H1 (cell line): Measurements from ENCODE around the gene NTN5. TPM values are rescaled to one million over a fixed set of nuclear protein-coding genes. Genes with fewer than 3 reads are reported as not detected.

ENCODE experiments used
- ASH2L ChIP-seq: fragments of 200-600, 300-600 bp; sonication (generic); IDR thresholded peaks from one replicate; pipeline ENCODE4 v1.7.1; 2017; ENCODE audit warnings: low read length
- CEBPB ChIP-seq: IDR thresholded peaks from 2 replicates; pipeline ENCODE4 v1.6.1; 2012; ENCODE audit warnings: low read depth, low read length
- GTF2F1 ChIP-seq: IDR thresholded peaks from 2 replicates; pipeline ENCODE4 v1.6.1; 2012; ENCODE audit warnings: low read depth, low read length, improper control_type of control experiment, borderline replicate concordance
- HDAC6 ChIP-seq: IDR thresholded peaks from one replicate; pipeline ENCODE4 v1.7.1; 2012; ENCODE audit warnings: low read depth, mild to moderate bottlenecking, inconsistent platforms, low read length, moderate library complexity
- JUND ChIP-seq: IDR thresholded peaks from 2 replicates; pipeline ENCODE4 v1.6.1; 2011; ENCODE audit warnings: mild to moderate bottlenecking, improper control_type of control experiment, low read length
- KDM1A ChIP-seq: fragments of 200-600, 300-600 bp; sonication (generic); IDR thresholded peaks from 2 replicates; pipeline ENCODE4 v1.7.1; 2016; ENCODE audit warnings: mild to moderate bottlenecking, low read length, borderline replicate concordance
- KDM4A ChIP-seq: IDR thresholded peaks from one replicate; pipeline ENCODE4 v1.7.1; 2012; ENCODE audit warnings: low read depth, mild to moderate bottlenecking, moderate library complexity, low read length, inconsistent platforms; ENCODE audit not compliant: severe bottlenecking
- KDM5A ChIP-seq: fragments of 200-600 bp; IDR thresholded peaks from 2 replicates; pipeline ENCODE4 v1.7.1; 2012; ENCODE audit warnings: mild to moderate bottlenecking, low read length, inconsistent platforms, mixed read lengths
- POU5F1 ChIP-seq: IDR thresholded peaks from 2 replicates; pipeline ENCODE4 v1.6.1; 2011; ENCODE audit warnings: low read depth, mild to moderate bottlenecking, low read length, moderate library complexity
- RAD21 ChIP-seq, 2 experiments: IDR thresholded peaks in 1 of 2; conservative IDR thresholded peaks in 1 of 2; 2 replicates each; pipeline ENCODE4 v1.6.1; 2011; ENCODE audit warnings: low read depth in 2 of 2, low read length in 2 of 2, improper control_type of control experiment in 1 of 2, inconsistent platforms in 1 of 2, mild to moderate bottlenecking in 1 of 2, moderate library complexity in 1 of 2
- RNF2 ChIP-seq: fragments of 200-900, 300-1000 bp; sonication (generic); IDR thresholded peaks from 2 replicates; pipeline ENCODE4 v1.7.1; 2016; ENCODE audit warnings: borderline replicate concordance, low read depth, mild to moderate bottlenecking, antibody characterized with exemption, low read length; ENCODE audit not compliant: poor library complexity, severe bottlenecking; ENCODE audit errors: missing control alignments
- SAP30 ChIP-seq: fragments of 300-600 bp; sonication (generic); IDR thresholded peaks from 2 replicates; pipeline ENCODE4 v1.7.1; 2012; ENCODE audit warnings: low read length, moderate library complexity, mild to moderate bottlenecking, inconsistent platforms; ENCODE audit not compliant: insufficient read depth, insufficient replicate concordance
- SIN3A ChIP-seq, 2 experiments: IDR thresholded peaks in 1 of 2; conservative IDR thresholded peaks in 1 of 2; 2 replicates each; pipeline ENCODE4 v1.6.1; 2011 to 2012; ENCODE audit warnings: low read length in 2 of 2, improper control_type of control experiment in 1 of 2, low read depth in 1 of 2, mild to moderate bottlenecking in 1 of 2
- SIRT6 ChIP-seq: IDR thresholded peaks from one replicate; pipeline ENCODE4 v1.7.1; 2012; ENCODE audit warnings: low read length, inconsistent platforms
- SP1 ChIP-seq: IDR thresholded peaks from 2 replicates; pipeline ENCODE4 v1.6.1; 2011; ENCODE audit warnings: low read depth, low read length
- SP2 ChIP-seq: IDR thresholded peaks from 2 replicates; pipeline ENCODE4 v1.6.1; 2012; ENCODE audit warnings: mild to moderate bottlenecking, low read length, inconsistent platforms
- TEAD4 ChIP-seq: IDR thresholded peaks from 2 replicates; pipeline ENCODE4 v1.6.1; 2012; ENCODE audit warnings: low read depth, low read length, inconsistent platforms, mixed read lengths
- polyA plus RNA-seq, 7 experiments: library from polyadenylated mRNA; depleted of rRNA in 3 of 7; stranded (reverse) in 5 of 7; unstranded in 2 of 7; fragments of >200 nt in 5 of 7; fragments of 200-250 nt in 2 of 7; gene quantifications; 1 replicate in 5 of 7; 2 replicates in 1 of 7; 4 replicates in 1 of 7; pipeline versions ENCODE4 v1.2.1 to v1.2.3, GENCODE V29; 2011 to 2013; ENCODE audit warnings: missing spikeins in 2 of 7, mixed read lengths in 2 of 7
- total RNA-seq: library from RNA; stranded (reverse); fragmentation: NEBNext Ultra II Directional; extraction: Animal tissue kit (Norgen Biotek cat#: 25700); gene quantifications from 2 replicates; pipeline ENCODE4 v1.2.1, GENCODE V29; 2021
- TF ChIP-seq, protein P1 (sequence below), 3 experiments: IDR thresholded peaks; 1 replicate in 2 of 3; 2 replicates in 1 of 3; pipeline versions ENCODE4 v1.5.1 to v1.6.1; 2011; ENCODE audit warnings: low read length in 3 of 3, mild to moderate bottlenecking in 3 of 3, inconsistent platforms in 2 of 3, low read depth in 1 of 3, moderate library complexity in 1 of 3; ENCODE audit not compliant: insufficient read depth in 1 of 3; ENCODE audit errors: control extremely low read depth in 1 of 3
- TF ChIP-seq, protein P2 (sequence below): IDR thresholded peaks from 2 replicates; pipeline ENCODE4 v1.6.1; 2011; ENCODE audit warnings: low read length, improper control_type of control experiment
- TF ChIP-seq, protein P3 (sequence below): IDR thresholded peaks from 2 replicates; pipeline ENCODE4 v1.6.1; 2012; ENCODE audit warnings: inconsistent platforms

NTN5 gene
- total and polyA plus RNA-seq, 2 of the 8 experiments (the other 6 are each of a cell fraction or from before 2014, with no cell fraction given) = 0.47 to 0.85 TPM

DNA sequence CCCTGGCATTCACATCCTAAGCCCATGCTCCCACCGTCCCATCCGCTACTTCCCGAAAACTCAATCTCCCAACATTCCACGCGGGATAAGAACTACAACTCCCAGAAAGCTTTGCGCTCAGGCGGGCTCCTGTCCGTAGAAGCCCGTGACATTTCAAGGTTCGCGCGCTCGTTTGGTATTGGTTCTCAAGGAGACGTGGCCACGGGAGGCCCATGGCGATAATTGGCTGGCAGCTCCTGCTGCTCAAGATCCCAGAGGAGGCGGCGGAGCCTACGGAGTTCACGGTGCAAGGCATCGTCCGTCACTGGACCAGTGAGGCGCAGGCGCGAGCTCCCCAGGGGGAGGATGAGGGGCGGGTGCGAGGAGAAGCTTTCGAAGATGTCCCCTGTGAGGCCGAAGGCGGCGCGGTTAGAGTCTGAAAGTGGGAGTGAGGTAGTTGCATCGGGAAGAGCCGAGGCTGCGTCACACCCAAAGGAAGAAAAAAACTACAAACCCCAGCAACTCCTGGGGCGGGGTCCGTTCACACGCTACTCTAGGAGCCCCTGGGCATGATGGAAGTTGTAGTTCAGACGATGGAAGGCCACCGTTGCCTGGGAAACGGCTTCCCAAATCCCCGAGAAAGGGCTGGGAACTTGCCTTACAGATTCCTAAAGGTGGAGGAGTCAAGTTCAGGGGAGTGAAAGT lies 47.9 kb upstream of the NTN5 start (continued):
- TF ChIP-seq KDM1A = no peak
- no peak for TF ChIP-seq CEBPB
- peak; percentile 93 for TF ChIP-seq SP1
- no peak for TF ChIP-seq KDM5A
- no peak for TF ChIP-seq RAD21 (IDR thresholded peaks at IDR 0.05 in 1 of 2, conservative IDR thresholded peaks at IDR 0.05 in 1 of 2; ENCODE audit: low read depth in 2 of 2, low read length in 2 of 2)
- peak; percentile 49 for TF ChIP-seq KDM4A
- TF ChIP-seq GTF2F1 = no peak
- no peak for TF ChIP-seq HDAC6
- TF ChIP-seq, protein P1, sequence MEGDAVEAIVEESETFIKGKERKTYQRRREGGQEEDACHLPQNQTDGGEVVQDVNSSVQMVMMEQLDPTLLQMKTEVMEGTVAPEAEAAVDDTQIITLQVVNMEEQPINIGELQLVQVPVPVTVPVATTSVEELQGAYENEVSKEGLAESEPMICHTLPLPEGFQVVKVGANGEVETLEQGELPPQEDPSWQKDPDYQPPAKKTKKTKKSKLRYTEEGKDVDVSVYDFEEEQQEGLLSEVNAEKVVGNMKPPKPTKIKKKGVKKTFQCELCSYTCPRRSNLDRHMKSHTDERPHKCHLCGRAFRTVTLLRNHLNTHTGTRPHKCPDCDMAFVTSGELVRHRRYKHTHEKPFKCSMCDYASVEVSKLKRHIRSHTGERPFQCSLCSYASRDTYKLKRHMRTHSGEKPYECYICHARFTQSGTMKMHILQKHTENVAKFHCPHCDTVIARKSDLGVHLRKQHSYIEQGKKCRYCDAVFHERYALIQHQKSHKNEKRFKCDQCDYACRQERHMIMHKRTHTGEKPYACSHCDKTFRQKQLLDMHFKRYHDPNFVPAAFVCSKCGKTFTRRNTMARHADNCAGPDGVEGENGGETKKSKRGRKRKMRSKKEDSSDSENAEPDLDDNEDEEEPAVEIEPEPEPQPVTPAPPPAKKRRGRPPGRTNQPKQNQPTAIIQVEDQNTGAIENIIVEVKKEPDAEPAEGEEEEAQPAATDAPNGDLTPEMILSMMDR (IDR thresholded peaks at IDR 0.05; ENCODE audit: control extremely low read depth in 1 of 3, insufficient read depth in 1 of 3, low read depth in 1 of 3, low read length in 3 of 3) = no peak
- no peak for TF ChIP-seq RNF2
- peak; percentile 69 to 70; a peak in 2 of 4 replicates for TF ChIP-seq SIN3A (conservative IDR thresholded peaks at IDR 0.05 in 1 of 2, IDR thresholded peaks at IDR 0.05 in 1 of 2; ENCODE audit: low read depth in 1 of 2, low read length in 2 of 2)
- TF ChIP-seq ASH2L = no peak
- TF ChIP-seq, protein P2, sequence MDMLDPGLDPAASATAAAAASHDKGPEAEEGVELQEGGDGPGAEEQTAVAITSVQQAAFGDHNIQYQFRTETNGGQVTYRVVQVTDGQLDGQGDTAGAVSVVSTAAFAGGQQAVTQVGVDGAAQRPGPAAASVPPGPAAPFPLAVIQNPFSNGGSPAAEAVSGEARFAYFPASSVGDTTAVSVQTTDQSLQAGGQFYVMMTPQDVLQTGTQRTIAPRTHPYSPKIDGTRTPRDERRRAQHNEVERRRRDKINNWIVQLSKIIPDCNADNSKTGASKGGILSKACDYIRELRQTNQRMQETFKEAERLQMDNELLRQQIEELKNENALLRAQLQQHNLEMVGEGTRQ = peak; percentile 10; the same call in 1 of the 2 replicates
- no peak for TF ChIP-seq JUND
- TF ChIP-seq, protein P3, sequence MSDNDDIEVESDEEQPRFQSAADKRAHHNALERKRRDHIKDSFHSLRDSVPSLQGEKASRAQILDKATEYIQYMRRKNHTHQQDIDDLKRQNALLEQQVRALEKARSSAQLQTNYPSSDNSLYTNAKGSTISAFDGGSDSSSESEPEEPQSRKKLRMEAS = no peak
- TF ChIP-seq SP2 = peak; percentile 24; the same call in 1 of the 2 replicates
- TF ChIP-seq SIRT6 = no peak
- TF ChIP-seq POU5F1 = no peak
- peak; percentile 70 for TF ChIP-seq SAP30
- peak; percentile 82 for TF ChIP-seq TEAD4
